Nephron (organoid): ENCODE data around the gene LYSMD4.

Experiments used
- H3K27ac Mint-ChIP-seq, 3 experiments: 2 replicates each; pipeline ENCODE4 v1.8.0; 2020; ENCODE audit warnings: mixed read lengths in 3 of 3, mild to moderate bottlenecking in 2 of 3, moderate library complexity in 1 of 3
- H3K27me3 Mint-ChIP-seq: 2 replicates; pipeline ENCODE4 v1.8.0; 2021; ENCODE audit warnings: low read depth, mild to moderate bottlenecking, moderate library complexity, mixed read lengths
- H3K36me3 Mint-ChIP-seq: 2 replicates; pipeline ENCODE4 v1.8.0; 2020; ENCODE audit warnings: low read depth, mixed read lengths
- H3K4me1 Mint-ChIP-seq: 2 replicates; pipeline ENCODE4 v1.8.0; 2020; ENCODE audit warnings: mixed read lengths
- H3K4me3 Mint-ChIP-seq, 3 experiments: 2 replicates each; pipeline ENCODE4 v1.8.0; 2020; ENCODE audit warnings: mild to moderate bottlenecking in 3 of 3, mixed read lengths in 3 of 3, moderate library complexity in 2 of 3
- H3K9me3 Mint-ChIP-seq: 2 replicates; pipeline ENCODE4 v1.8.0; 2020; ENCODE audit warnings: mixed read lengths
- TF ChIP-seq, protein P1 (sequence below), 3 experiments: fragments of 200-600 bp; sonication (generic); IDR thresholded peaks; one replicate each; pipeline ENCODE4 v1.5.0; 2021; ENCODE audit warnings: antibody characterized with exemption in 3 of 3; ENCODE audit not compliant: unreplicated experiment in 3 of 3

The LYSMD4 gene

DNA sequence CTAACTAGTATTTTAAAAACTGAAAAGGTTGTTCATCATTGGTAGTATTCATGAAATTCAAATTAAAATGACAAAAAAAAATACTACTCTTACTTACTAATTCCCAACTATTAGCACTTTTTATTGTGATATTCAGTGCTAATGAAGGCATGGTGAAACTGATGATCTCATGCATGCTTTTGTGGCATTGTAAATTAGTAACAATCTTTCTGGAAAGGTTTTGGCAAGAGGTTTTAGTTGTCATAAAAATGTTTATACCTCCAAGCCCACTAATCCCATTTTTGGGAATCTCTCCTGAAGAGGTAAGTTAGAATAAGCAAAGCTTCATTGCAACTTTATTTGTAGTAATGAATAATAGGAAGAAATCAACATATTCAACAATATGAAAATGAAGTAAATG lies 53.0 kb downstream of the LYSMD4 start:
- Mint-ChIP-seq H3K4me1 (peaks cover 7% of the 10 kb centered on the region), H3K4me3 (no peak overlapping the region), H3K36me3 (peaks cover 83% of the 10 kb centered on the region), H3K27me3 (no peaks in the 10 kb centered on the region), H3K27ac (no peak overlapping the region), H3K9me3 (peaks cover 13% of the 10 kb centered on the region)
- TF ChIP-seq, protein P1, sequence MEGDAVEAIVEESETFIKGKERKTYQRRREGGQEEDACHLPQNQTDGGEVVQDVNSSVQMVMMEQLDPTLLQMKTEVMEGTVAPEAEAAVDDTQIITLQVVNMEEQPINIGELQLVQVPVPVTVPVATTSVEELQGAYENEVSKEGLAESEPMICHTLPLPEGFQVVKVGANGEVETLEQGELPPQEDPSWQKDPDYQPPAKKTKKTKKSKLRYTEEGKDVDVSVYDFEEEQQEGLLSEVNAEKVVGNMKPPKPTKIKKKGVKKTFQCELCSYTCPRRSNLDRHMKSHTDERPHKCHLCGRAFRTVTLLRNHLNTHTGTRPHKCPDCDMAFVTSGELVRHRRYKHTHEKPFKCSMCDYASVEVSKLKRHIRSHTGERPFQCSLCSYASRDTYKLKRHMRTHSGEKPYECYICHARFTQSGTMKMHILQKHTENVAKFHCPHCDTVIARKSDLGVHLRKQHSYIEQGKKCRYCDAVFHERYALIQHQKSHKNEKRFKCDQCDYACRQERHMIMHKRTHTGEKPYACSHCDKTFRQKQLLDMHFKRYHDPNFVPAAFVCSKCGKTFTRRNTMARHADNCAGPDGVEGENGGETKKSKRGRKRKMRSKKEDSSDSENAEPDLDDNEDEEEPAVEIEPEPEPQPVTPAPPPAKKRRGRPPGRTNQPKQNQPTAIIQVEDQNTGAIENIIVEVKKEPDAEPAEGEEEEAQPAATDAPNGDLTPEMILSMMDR (IDR thresholded peaks at IDR 0.05; ENCODE audit: unreplicated experiment in 3 of 3): no peak

DNA sequence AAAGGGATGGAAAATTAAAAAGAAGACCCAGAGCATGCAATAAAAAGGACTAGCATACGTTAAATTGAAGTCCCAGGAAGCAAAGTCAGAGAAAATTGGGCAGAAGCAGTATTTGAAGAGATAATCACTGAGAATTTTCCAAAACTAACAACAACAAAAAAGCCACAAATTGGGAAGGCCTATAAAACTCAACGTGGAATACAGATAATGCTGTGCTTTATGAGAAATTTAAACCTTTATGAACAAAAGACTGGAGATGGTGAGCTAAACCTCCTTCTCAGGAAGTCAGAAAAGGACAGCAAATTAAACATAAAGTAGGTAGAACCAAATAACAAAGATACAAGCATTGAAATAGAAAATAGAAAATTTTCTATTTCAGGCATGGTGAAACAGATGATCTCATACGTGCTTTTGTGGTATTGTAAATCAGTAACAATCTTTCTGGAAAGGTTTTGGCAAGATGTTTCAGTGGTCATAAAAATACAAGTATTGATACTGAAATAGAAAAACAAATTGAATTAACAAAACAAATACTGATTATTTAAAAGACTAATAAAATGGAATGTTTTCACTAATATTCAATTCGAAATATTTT lies 55.6 kb downstream of the LYSMD4 start:
- H3K27me3 Mint-ChIP-seq: no peaks in the 10 kb centered on the region
- no peak overlapping the region for H3K4me3 Mint-ChIP-seq
- H3K36me3 Mint-ChIP-seq: peaks cover 75% of the 10 kb centered on the region
- H3K27ac Mint-ChIP-seq: no peak overlapping the region
- TF ChIP-seq, protein P1 (IDR thresholded peaks at IDR 0.05; ENCODE audit: unreplicated experiment in 3 of 3): no peak
- no peaks in the 10 kb centered on the region for H3K9me3 Mint-ChIP-seq
- H3K4me1 Mint-ChIP-seq: peaks cover 7% of the 10 kb centered on the region
